HCT116 (cell line): ENCODE data around the gene PINK1. TPM values are rescaled to one million over a fixed set of nuclear protein-coding genes. Genes with fewer than 3 reads are reported as not detected.

Source experiments
- ATAC-seq: fragments of 200-7000 bp; cut with Tn5 transposase; 2 replicates; pipeline ENCODE4 v1.9.1; 2020; ENCODE audit warnings: mild to moderate bottlenecking, moderate library complexity
- BruUV-seq: library from RNA; stranded (reverse); fragments of 400-500 nt; replicated peaks from 2 replicates; lab custom pipeline; 2021; lab: Mats Ljungman, UMichigan
- CTCF ChIA-PET: fragments of 300-600 bp; sonication (Branson Sonifier 250); formaldehyde crosslinking; loops from one replicate; lab custom pipeline; 2021; ENCODE audit warnings: antibody characterized with exemption; lab: Charles Lee
- POLR2A ChIA-PET: fragments of 300-600, 350-600 bp; sonication (Branson Sonifier 250); formaldehyde crosslinking; loops from one replicate; lab custom pipeline; 2021; ENCODE audit warnings: antibody characterized with exemption; lab: Charles Lee
- RAD21 ChIA-PET, 2 experiments: fragments of 300-600 bp; sonication (Branson Sonifier 250); formaldehyde crosslinking; loops; one replicate each; lab custom pipeline; 2023; ENCODE audit warnings: low total read pairs in 2 of 2; ENCODE audit not compliant: uncharacterized antibody in 2 of 2, unreplicated experiment in 2 of 2, low non-redundant PET in 1 of 2; lab: Charles Lee
- DNase-seq: peaks from one replicate; pipeline ENCODE4 v3.0.0-alpha.2; 2010; ENCODE audit warnings: low read depth, low spot score
- H2AFZ ChIP-seq: fragments of 200-600 bp; shearing (Covaris generic), sonication (generic); 2 replicates; pipeline ENCODE4 v1.6.1; 2017; ENCODE audit warnings: low read depth, mixed run types, mixed read lengths, antibody characterized with exemption, low read length; ENCODE audit not compliant: poor library complexity, severe bottlenecking
- H3K27ac ChIP-seq: 2 replicates; pipeline ENCODE4 v1.5.1; 2012; ENCODE audit warnings: low read depth, low read length
- H3K27me3 ChIP-seq: fragments of 200-600 bp; sonication (generic); 2 replicates; pipeline ENCODE4 v1.6.1; 2016; ENCODE audit warnings: mixed run types, low read length, mixed read lengths; ENCODE audit not compliant: insufficient read depth
- H3K36me3 ChIP-seq, 2 experiments: fragments of 200-500 bp in 1 of 2; fragments of 200-600 bp in 1 of 2; sonication (Bioruptor generic) in 1 of 2; sonication (generic) in 1 of 2; 2 replicates each; pipeline versions ENCODE4 v1.5.1 to v1.6.1; 2014 to 2016; ENCODE audit warnings: low read length in 2 of 2, inconsistent platforms in 1 of 2, mixed read lengths in 1 of 2, mixed run types in 1 of 2; ENCODE audit not compliant: insufficient read depth in 2 of 2, control insufficient read depth in 1 of 2
- H3K4me1 ChIP-seq, 2 experiments: fragments of 200-600 bp in 1 of 2; sonication (generic) in 1 of 2; 2 replicates each; pipeline versions ENCODE4 v1.5.1 to v1.6.1; 2012 to 2017; ENCODE audit warnings: low read length in 2 of 2, inconsistent platforms in 1 of 2, mild to moderate bottlenecking in 1 of 2, mixed read lengths in 1 of 2, mixed run types in 1 of 2, moderate library complexity in 1 of 2; ENCODE audit not compliant: insufficient read depth in 2 of 2, control insufficient read depth in 1 of 2
- H3K4me2 ChIP-seq: fragments of 200-600 bp; sonication (generic); 2 replicates; pipeline ENCODE4 v1.6.1; 2017; ENCODE audit warnings: mixed run types, low read length, mixed read lengths
- H3K4me3 ChIP-seq, 2 experiments: fragments of 200-600 bp in 1 of 2; sonication (generic) in 1 of 2; replicated peaks in 1 of 2; 2 replicates each; pipeline ENCODE4 v1.5.1; 2011 to 2016; ENCODE audit warnings: low read length in 2 of 2, control low read depth in 1 of 2, low read depth in 1 of 2, mild to moderate bottlenecking in 1 of 2, mixed read lengths in 1 of 2, mixed run types in 1 of 2
- H3K79me2 ChIP-seq: fragments of 200-600 bp; sonication (generic); 2 replicates; pipeline ENCODE4 v1.6.1; 2017; ENCODE audit warnings: mild to moderate bottlenecking, mixed run types, low read length, moderate library complexity, mixed read lengths; ENCODE audit not compliant: insufficient read depth
- H3K9ac ChIP-seq: fragments of 200-600 bp; sonication (generic); 2 replicates; pipeline ENCODE4 v1.6.1; 2016; ENCODE audit warnings: low read length, mixed read lengths
- H3K9me2 ChIP-seq: fragments of 200-600 bp; sonication (generic), shearing (Covaris generic); 2 replicates; pipeline ENCODE4 v1.6.1; 2017; ENCODE audit warnings: mixed run types, mild to moderate bottlenecking, moderate library complexity; ENCODE audit not compliant: insufficient read depth
- H3K9me3 ChIP-seq, 2 experiments: fragments of 200-500 bp in 1 of 2; fragments of 200-600 bp in 1 of 2; sonication (Bioruptor generic) in 1 of 2; sonication (generic) in 1 of 2; 2 replicates each; pipeline ENCODE4 v1.6.1; 2014 to 2017; ENCODE audit warnings: low read length in 2 of 2, mixed read lengths in 2 of 2, inconsistent platforms in 1 of 2, low read depth in 1 of 2, mild to moderate bottlenecking in 1 of 2, mixed run types in 1 of 2, moderate library complexity in 1 of 2; ENCODE audit not compliant: control insufficient read depth in 1 of 2, insufficient read depth in 1 of 2
- H4K20me1 ChIP-seq: fragments of 200-600 bp; sonication (generic), shearing (Covaris generic); 2 replicates; pipeline ENCODE4 v1.6.1; 2017; ENCODE audit warnings: mixed run types, mild to moderate bottlenecking, moderate library complexity; ENCODE audit not compliant: insufficient read depth
- CBX3 ChIP-seq: IDR thresholded peaks from 2 replicates; pipeline ENCODE4 v1.6.1; 2012; ENCODE audit warnings: low read depth
- ELF1 ChIP-seq: IDR thresholded peaks from 2 replicates; pipeline ENCODE4 v1.6.1; 2012; ENCODE audit warnings: low read depth, borderline replicate concordance
- EZH2 ChIP-seq: fragments of 200-600 bp; sonication (generic); IDR thresholded peaks from 2 replicates; pipeline ENCODE4 v1.6.1; 2017; ENCODE audit warnings: antibody characterized with exemption, mixed run types
- SRF ChIP-seq: IDR thresholded peaks from 2 replicates; pipeline ENCODE4 v1.6.1; 2012; ENCODE audit warnings: low read depth
- intact Hi-C: fragments of 100-400 bp; cut with micrococcal nuclease; formaldehyde crosslinking; loops from 2 replicates; pipeline ENCODE4 v1.10.0; 2022
- total RNA-seq: library from RNA; stranded (reverse); gene quantifications from one replicate; pipeline ENCODE4 v1.2.1, GENCODE V29; 2021; ENCODE audit not compliant: unreplicated experiment
- TF ChIP-seq, protein P1 (sequence below): IDR thresholded peaks from 2 replicates; pipeline ENCODE4 v1.6.1; 2012
- TF ChIP-seq, protein P2 (sequence below): IDR thresholded peaks from 2 replicates; pipeline ENCODE4 v1.6.1; 2012; ENCODE audit warnings: low read depth

PINK1 gene
- total RNA-seq, 1 experiment from 2014 or later = 29.4 TPM

DNA sequence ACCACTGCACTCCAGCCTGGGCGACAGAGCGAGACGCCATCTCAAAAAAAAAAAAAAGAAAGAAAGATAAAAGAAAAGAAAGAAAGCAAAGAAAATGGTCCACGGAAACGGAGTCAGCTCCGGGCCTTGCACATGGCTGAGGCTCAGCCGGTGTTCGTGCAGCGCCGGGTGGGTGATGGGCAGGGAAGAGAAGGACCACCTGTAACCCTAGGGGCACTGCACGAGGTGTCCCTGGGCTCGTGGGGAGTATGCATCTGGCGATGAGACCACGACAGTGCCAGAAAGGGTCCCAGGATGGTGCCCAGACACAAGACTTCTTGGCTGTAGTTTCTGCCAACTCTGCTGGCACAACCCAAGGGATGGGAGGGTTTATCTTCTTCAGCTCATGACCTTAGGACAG, 38.5 kb upstream of the PINK1 start:
- Histone ChIP-seq H3K9me2 (no peaks in the 10 kb centered on the region), H2AFZ (no peak overlapping the region), H3K9me3 (no peaks in the 10 kb centered on the region), H4K20me1 (no peaks in the 10 kb centered on the region), H3K79me2 (no peaks in the 10 kb centered on the region), H3K4me3 (no peak overlapping the region), H3K36me3 (no peaks in the 10 kb centered on the region), H3K27me3 (no peaks in the 10 kb centered on the region), H3K4me2 (no peak overlapping the region), H3K27ac (no peak overlapping the region), H3K9ac (no peak overlapping the region), H3K4me1 (peaks cover 6 to 12% of the 10 kb centered on the region in 2 experiments; a peak in 3 of 4 replicates)
- no peak for TF ChIP-seq SRF
- TF ChIP-seq ELF1 = no peak
- TF ChIP-seq CBX3 = no peak
- TF ChIP-seq, protein P1, sequence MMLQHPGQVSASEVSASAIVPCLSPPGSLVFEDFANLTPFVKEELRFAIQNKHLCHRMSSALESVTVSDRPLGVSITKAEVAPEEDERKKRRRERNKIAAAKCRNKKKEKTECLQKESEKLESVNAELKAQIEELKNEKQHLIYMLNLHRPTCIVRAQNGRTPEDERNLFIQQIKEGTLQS = no peak
- TF ChIP-seq, protein P2, sequence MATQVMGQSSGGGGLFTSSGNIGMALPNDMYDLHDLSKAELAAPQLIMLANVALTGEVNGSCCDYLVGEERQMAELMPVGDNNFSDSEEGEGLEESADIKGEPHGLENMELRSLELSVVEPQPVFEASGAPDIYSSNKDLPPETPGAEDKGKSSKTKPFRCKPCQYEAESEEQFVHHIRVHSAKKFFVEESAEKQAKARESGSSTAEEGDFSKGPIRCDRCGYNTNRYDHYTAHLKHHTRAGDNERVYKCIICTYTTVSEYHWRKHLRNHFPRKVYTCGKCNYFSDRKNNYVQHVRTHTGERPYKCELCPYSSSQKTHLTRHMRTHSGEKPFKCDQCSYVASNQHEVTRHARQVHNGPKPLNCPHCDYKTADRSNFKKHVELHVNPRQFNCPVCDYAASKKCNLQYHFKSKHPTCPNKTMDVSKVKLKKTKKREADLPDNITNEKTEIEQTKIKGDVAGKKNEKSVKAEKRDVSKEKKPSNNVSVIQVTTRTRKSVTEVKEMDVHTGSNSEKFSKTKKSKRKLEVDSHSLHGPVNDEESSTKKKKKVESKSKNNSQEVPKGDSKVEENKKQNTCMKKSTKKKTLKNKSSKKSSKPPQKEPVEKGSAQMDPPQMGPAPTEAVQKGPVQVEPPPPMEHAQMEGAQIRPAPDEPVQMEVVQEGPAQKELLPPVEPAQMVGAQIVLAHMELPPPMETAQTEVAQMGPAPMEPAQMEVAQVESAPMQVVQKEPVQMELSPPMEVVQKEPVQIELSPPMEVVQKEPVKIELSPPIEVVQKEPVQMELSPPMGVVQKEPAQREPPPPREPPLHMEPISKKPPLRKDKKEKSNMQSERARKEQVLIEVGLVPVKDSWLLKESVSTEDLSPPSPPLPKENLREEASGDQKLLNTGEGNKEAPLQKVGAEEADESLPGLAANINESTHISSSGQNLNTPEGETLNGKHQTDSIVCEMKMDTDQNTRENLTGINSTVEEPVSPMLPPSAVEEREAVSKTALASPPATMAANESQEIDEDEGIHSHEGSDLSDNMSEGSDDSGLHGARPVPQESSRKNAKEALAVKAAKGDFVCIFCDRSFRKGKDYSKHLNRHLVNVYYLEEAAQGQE = no peak
- TF ChIP-seq EZH2 = no peak
- RAD21 ChIA-PET = no interaction called here
- POLR2A ChIA-PET = no interaction called here
- ATAC-seq (no peak), DNase-seq (no peak)
- intact Hi-C loops = no loop called here
- CTCF ChIA-PET = interaction anchor here (0.8 kb wide), 1 partner anchor 39 kb away, joined by 3 read pairs; no protein-coding TSS in a partner anchor
- BruUV-seq = no TSS peak
